ENCODE measurements around the gene TANK. TPM values are rescaled to one million over a fixed set of nuclear protein-coding genes. Genes with fewer than 3 reads are reported as not detected.

The TANK gene
- total and polyA plus RNA-seq, 2 of the 13 experiments (the other 11 are each of a cell fraction or from before 2014, with no cell fraction given): 66.9 to 96.1 TPM

GRCh38 chr2:161159456-161160225 is 587 bp upstream of the TANK start:
- no peak overlapping the region for H2AFZ ChIP-seq (ENCODE audit: low read length)
- DNase-seq (ENCODE audit: low spot score): no peak
- H4K20me1 ChIP-seq (ENCODE audit: insufficient read depth, low read length): peaks cover 9% of the 10 kb centered on the region; the same call in 1 of the 2 replicates
- BruUV-seq (replicated peaks): no TSS peak
- FAIRE-seq: peak; percentile 59
- 13% methylated on average over 9 of the region's 9 CpGs for WGBS (ENCODE audit: low lambda C conversion rate)
- peak overlapping the region; percentile 44 to 63 (median 58); a peak in 5 of 6 replicates for H3K4me3 ChIP-seq (replicated peaks in 1 of 3; ENCODE audit: insufficient read depth in 1 of 3, low read depth in 2 of 3, low read length in 3 of 3)
- H3K36me3 ChIP-seq (replicated peaks in 1 of 2; ENCODE audit: control insufficient read depth in 1 of 2, insufficient read depth in 2 of 2, low read length in 2 of 2): peaks cover 5 to 17% of the 10 kb centered on the region in 2 experiments; a peak in 4 of 5 replicates
- peaks cover 41% of the 10 kb centered on the region for H3K79me2 ChIP-seq (ENCODE audit: insufficient read depth, low read length)
- in situ Hi-C loops (cut with HindIII; ENCODE audit: extremely low pct_ligation_motif_present, low pct_unique_long_range_greater_than_20kb) (no loop called here), intact Hi-C loops (cut with micrococcal nuclease; ENCODE audit: unreplicated experiment) (loop anchor here (1.0 kb wide), 5 partner anchors 24 to 666 kb away; partner anchors contain the start of genes PSMD14 and RBMS1)
- POLR2A ChIA-PET: interaction anchor here (0.6 to 2.1 kb wide), 4 partner anchors 10 to 96 kb away, joined by 3 to 5 read pairs (median 4); no protein-coding TSS in a partner anchor
- peaks cover 0 to 5% of the 10 kb centered on the region in 2 experiments; a peak in 1 of 5 replicates for H3K27me3 ChIP-seq (ENCODE audit: control insufficient read depth in 1 of 2, insufficient read depth in 2 of 2, low read length in 2 of 2)
- H3K9me3 ChIP-seq (ENCODE audit: low read length): no peaks in the 10 kb centered on the region
- CTCF ChIA-PET (ENCODE audit: low intra/inter-chr PET ratio, low total read pairs): interaction anchor here (1.3 kb wide), 1 partner anchor 56 kb away, joined by 3 read pairs; no protein-coding TSS in a partner anchor
- peak overlapping the region; percentile 68 for H3K9ac ChIP-seq (ENCODE audit: insufficient read depth, low read depth, low read length)
- H3K4me2 ChIP-seq (ENCODE audit: low read depth, low read length): peak overlapping the region; percentile 81
- H3K27ac ChIP-seq (ENCODE audit: extremely low read length, insufficient read depth, low read length): peak overlapping the region; percentile 92
- peaks cover 43% of the 10 kb centered on the region for H3K4me1 ChIP-seq (ENCODE audit: insufficient read depth, low read length)
- ATAC-seq: peak; percentile 65
- TF ChIP-seq DPF2 (CRISPR knock-in tag; IDR thresholded peaks at IDR 0.05; ENCODE audit: borderline replicate concordance, low read depth) (0 out of 2 replicates have a peak, but pooled peaks have one; percentile 37), CREM (IDR thresholded peaks at IDR 0.05) (peak; percentile 81), CREM (CRISPR knock-in tag; IDR thresholded peaks at IDR 0.05) (no peak), HNF4A (CRISPR knock-in tag; IDR thresholded peaks at IDR 0.05) (peak; percentile 85), RARA (CRISPR knock-in tag; IDR thresholded peaks at IDR 0.05) (peak; percentile 76; the same call in 1 of the 2 replicates), MAFF (IDR thresholded peaks at IDR 0.05; ENCODE audit: low read depth, low read length) (peak; percentile 43; the same call in 1 of the 2 replicates), ZNF264 (CRISPR knock-in tag; IDR thresholded peaks at IDR 0.05) (peak; percentile 26), ZNF24 (IDR thresholded peaks at IDR 0.05) (peak; percentile 72), LCORL (IDR thresholded peaks at IDR 0.05) (no peak), LCORL (CRISPR knock-in tag; IDR thresholded peaks at IDR 0.05) (peak; percentile 5; the same call in 1 of the 2 replicates), GATAD2A (CRISPR knock-in tag; IDR thresholded peaks at IDR 0.05) (peak; percentile 49; the same call in 1 of the 2 replicates), SIX4 (CRISPR knock-in tag; IDR thresholded peaks at IDR 0.05) (peak; percentile 61), ARNTL (CRISPR knock-in tag; IDR thresholded peaks at IDR 0.05) (0 out of 2 replicates have a peak, but pooled peaks have one; percentile 7), KDM5A (IDR thresholded peaks at IDR 0.05; ENCODE audit: borderline replicate concordance, low read length) (no peak; the same call in 1 of the 2 replicates), ADNP (CRISPR knock-in tag; IDR thresholded peaks at IDR 0.05) (peak; percentile 72; the same call in 1 of the 2 replicates), POLR2AphosphoS2 (IDR thresholded peaks at IDR 0.05; ENCODE audit: low read depth, low read length) (no peak), SOX13 (IDR thresholded peaks at IDR 0.05) (no peak; the same call in 1 of the 2 replicates), SOX13 (CRISPR knock-in tag; conservative IDR thresholded peaks at IDR 0.05 in 1 of 2, IDR thresholded peaks at IDR 0.05 in 1 of 2) (peak in 1 of 2 experiments; percentile 59; a peak in 1 of 4 replicates), CBFB (CRISPR knock-in tag; IDR thresholded peaks at IDR 0.05) (no peak), ZNF629 (CRISPR knock-in tag; conservative IDR thresholded peaks at IDR 0.05) (peak; percentile 75), NCOA2 (CRISPR knock-in tag; IDR thresholded peaks at IDR 0.05) (peak; percentile 76), ZNF841 (CRISPR knock-in tag; IDR thresholded peaks at IDR 0.05; ENCODE audit: borderline replicate concordance) (no peak), ZKSCAN8 (CRISPR knock-in tag; IDR thresholded peaks at IDR 0.05; ENCODE audit: borderline replicate concordance) (0 out of 2 replicates have a peak, but pooled peaks have one; percentile 3)

Data from HepG2 (cell line).